CD4-positive, CD25-positive, alpha-beta regulatory T cell (primary cell): ENCODE data around the gene NPHP3. TPM values are rescaled to one million over a fixed set of nuclear protein-coding genes. Genes with fewer than 3 reads are reported as not detected.
A peak's percentile ranks its signal among the peaks of the same experiment; 100 is the strongest.
"Not testable (repeated sequence)": the region's sequence is repeated elsewhere in the genome, so short reads cannot be mapped to it uniquely, and the experiment has no call there.

ENCODE experiments used
- ATAC-seq, 2 donors: fragments of 150-1000 bp; cut with Tn5 transposase; one replicate each; pipeline ENCODE4 v1.10.0; 2021; ENCODE audit warnings: low read depth in 2 of 2, moderate number of reproducible peaks in 2 of 2, moderate library complexity in 1 of 2
- DNase-seq, 3 donors: peaks; one replicate each; pipeline versions ENCODE4 v3.0.0 to v3.0.0-alpha.2; 2012 to 2022; ENCODE audit warnings: mixed read lengths in 1 of 3
- H3K27ac ChIP-seq: one replicate; pipeline ENCODE4 v1.7.0; 2013; ENCODE audit warnings: mild to moderate bottlenecking, low read length; ENCODE audit not compliant: insufficient read depth, poor library complexity, severe bottlenecking
- H3K27me3 ChIP-seq: one replicate; pipeline ENCODE4 v1.7.0; 2013; ENCODE audit warnings: low read length; ENCODE audit not compliant: control insufficient read depth, insufficient read depth
- H3K36me3 ChIP-seq: one replicate; pipeline ENCODE4 v1.7.0; 2013; ENCODE audit warnings: mild to moderate bottlenecking, low read length, moderate library complexity; ENCODE audit not compliant: control insufficient read depth, insufficient read depth
- H3K4me1 ChIP-seq: 2 replicates; pipeline ENCODE4 v1.7.0; 2013; ENCODE audit warnings: mild to moderate bottlenecking, low read length; ENCODE audit not compliant: insufficient read depth, control insufficient read depth, poor library complexity, severe bottlenecking
- H3K4me3 ChIP-seq: one replicate; pipeline ENCODE4 v1.7.0; 2013; ENCODE audit warnings: low read depth, mild to moderate bottlenecking, low read length, moderate library complexity
- H3K9me3 ChIP-seq, 2 experiments: 1 replicate in 1 of 2; 2 replicates in 1 of 2; pipeline ENCODE4 v1.7.0; 2013; ENCODE audit warnings: low read length in 2 of 2, mild to moderate bottlenecking in 1 of 2, moderate library complexity in 1 of 2; ENCODE audit not compliant: control insufficient read depth in 2 of 2
- H3K27ac Mint-ChIP-seq, 3 donors: one replicate each; pipeline ENCODE4 v1.8.0; 2020 to 2022; ENCODE audit warnings: mild to moderate bottlenecking in 3 of 3, mixed read lengths in 3 of 3, moderate library complexity in 2 of 3
- H3K27me3 Mint-ChIP-seq: one replicate; pipeline ENCODE4 v1.8.0; 2022; ENCODE audit warnings: mild to moderate bottlenecking, mixed read lengths
- H3K36me3 Mint-ChIP-seq: one replicate; pipeline ENCODE4 v1.8.0; 2020; ENCODE audit warnings: mixed read lengths
- H3K4me1 Mint-ChIP-seq, 4 donors: one replicate each; pipeline ENCODE4 v1.8.0; 2020 to 2022; ENCODE audit warnings: mixed read lengths in 4 of 4, mild to moderate bottlenecking in 1 of 4
- H3K4me3 Mint-ChIP-seq, 4 donors: one replicate each; pipeline ENCODE4 v1.8.0; 2020 to 2022; ENCODE audit warnings: mild to moderate bottlenecking in 4 of 4, mixed read lengths in 4 of 4, moderate library complexity in 3 of 4
- H3K9me3 Mint-ChIP-seq, 7 donors: one replicate each; pipeline ENCODE4 v1.8.0; 2020 to 2022; ENCODE audit warnings: mixed read lengths in 7 of 7, mild to moderate bottlenecking in 3 of 7, moderate library complexity in 2 of 7
- polyA plus RNA-seq, 4 donors: library from polyadenylated mRNA; unstranded; fragments of 300-500 nt; fragmentation: Illumina TruSeq; gene quantifications; one replicate each; pipeline ENCODE4 v1.2.3, GENCODE V29; 2021
- total RNA-seq: library from RNA; stranded (reverse); gene quantifications from one replicate; pipeline ENCODE4 v1.2.3, GENCODE V29; 2022

The NPHP3 gene
- total and polyA plus RNA-seq, 5 donors from 2014 or later: 2.0 to 33.0 (median 6.5) TPM

DNA sequence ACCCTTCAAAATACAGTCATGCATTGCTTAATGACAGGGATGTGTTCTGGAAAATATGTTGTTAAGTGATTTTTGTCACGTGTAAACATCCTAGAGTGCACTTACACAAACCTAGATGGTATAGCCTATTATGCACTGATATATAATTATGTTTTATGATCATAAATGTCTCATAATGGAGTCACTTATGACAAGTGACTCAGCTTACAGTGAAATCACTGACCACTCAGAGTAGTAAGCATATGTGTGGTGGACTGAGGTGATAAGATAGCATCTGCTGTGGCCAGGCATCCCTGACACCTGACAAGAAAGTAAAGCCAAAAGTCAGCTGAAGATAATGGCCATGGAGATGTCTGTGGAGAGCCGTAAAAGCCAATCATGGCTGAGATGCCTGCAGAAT lies 68.0 kb downstream of the NPHP3 start:
- no peak overlapping the region for H3K4me3 Mint-ChIP-seq
- no peaks in the 10 kb centered on the region for H3K27me3 ChIP-seq
- no peak for ATAC-seq
- no peaks in the 10 kb centered on the region for H3K9me3 Mint-ChIP-seq
- H3K4me1 ChIP-seq: peaks cover 10% of the 10 kb centered on the region
- DNase-seq: no peak
- H3K27ac ChIP-seq: no peak overlapping the region
- H3K36me3 ChIP-seq: no peaks in the 10 kb centered on the region
- no peak overlapping the region for H3K4me3 ChIP-seq
- H3K4me1 Mint-ChIP-seq: peaks cover 21 to 32% (median 22%) of the 10 kb centered on the region in 4 donors
- H3K27me3 Mint-ChIP-seq: no peaks in the 10 kb centered on the region
- no peaks in the 10 kb centered on the region for H3K9me3 ChIP-seq
- H3K27ac Mint-ChIP-seq: no peak overlapping the region
- H3K36me3 Mint-ChIP-seq: peaks cover 6% of the 10 kb centered on the region

- Mint-ChIP-seq H3K9me3 (no peaks in the 10 kb centered on the region), H3K4me3 (no peak overlapping the region), H3K27me3 (no peaks in the 10 kb centered on the region), H3K27ac (no peak overlapping the region), H3K4me1 (peaks cover 9 to 17% (median 15%) of the 10 kb centered on the region in 4 donors), H3K36me3 (peaks cover 6% of the 10 kb centered on the region)
- Histone ChIP-seq H3K4me1 (no peaks in the 10 kb centered on the region), H3K27ac (no peak overlapping the region), H3K4me3 (no peak overlapping the region), H3K9me3 (no peaks in the 10 kb centered on the region), H3K27me3 (no peaks in the 10 kb centered on the region), H3K36me3 (no peaks in the 10 kb centered on the region)
- DNase-seq (no peak), ATAC-seq (no peak)
These were observed 69.5 kb downstream of the NPHP3 start for GRCh38 chr3:132652640-132653270.

GRCh38 chr3:132650153-132650552 lies 72.1 kb downstream of the NPHP3 start:
- no peaks in the 10 kb centered on the region for H3K9me3 Mint-ChIP-seq
- no peaks in the 10 kb centered on the region for H3K27me3 Mint-ChIP-seq
- H3K4me3 ChIP-seq: no peak overlapping the region
- no peaks in the 10 kb centered on the region for H3K36me3 ChIP-seq
- no peak for DNase-seq
- H3K27me3 ChIP-seq: no peaks in the 10 kb centered on the region
- no peaks in the 10 kb centered on the region for H3K9me3 ChIP-seq
- H3K4me1 Mint-ChIP-seq: peaks cover under 1 to 16% (median 5%) of the 10 kb centered on the region in 4 donors
- H3K36me3 Mint-ChIP-seq: peaks cover 2% of the 10 kb centered on the region
- peak overlapping the region in 1 of 4 donors; percentile 53 for H3K4me3 Mint-ChIP-seq
- H3K27ac Mint-ChIP-seq: no peak overlapping the region
- H3K27ac ChIP-seq: no peak overlapping the region
- ATAC-seq: no peak
- H3K4me1 ChIP-seq: no peaks in the 10 kb centered on the region

GRCh38 chr3:132645058-132645457 lies 77.2 kb downstream of the NPHP3 start:
- Histone ChIP-seq H3K9me3 (no peaks in the 10 kb centered on the region), H3K4me1 (no peaks in the 10 kb centered on the region), H3K36me3 (peaks cover 4% of the 10 kb centered on the region), H3K27me3 (no peaks in the 10 kb centered on the region), H3K27ac (no peak overlapping the region), H3K4me3 (no peak overlapping the region)
- ATAC-seq (no peak), DNase-seq (no peak)
- Mint-ChIP-seq H3K27me3 (no peaks in the 10 kb centered on the region), H3K4me3 (no peak overlapping the region), H3K27ac (peak overlapping the region in 1 of 3 donors; percentile 54), H3K9me3 (no peaks in the 10 kb centered on the region), H3K4me1 (peaks cover 0 to 13% (median 7%) of the 10 kb centered on the region in 4 donors), H3K36me3 (peaks cover 3% of the 10 kb centered on the region)

- Mint-ChIP-seq H3K4me1 (peaks cover 0 to 13% (median 7%) of the 10 kb centered on the region in 4 donors), H3K27me3 (no peaks in the 10 kb centered on the region), H3K4me3 (no peak overlapping the region), H3K36me3 (peaks cover 17% of the 10 kb centered on the region), H3K27ac (peak overlapping the region in 1 of 3 donors; percentile 56), H3K9me3 (no peaks in the 10 kb centered on the region)
- H3K4me3 ChIP-seq: no peak overlapping the region
- ATAC-seq (no peak), DNase-seq (no peak)
- peaks cover 16% of the 10 kb centered on the region for H3K36me3 ChIP-seq
- H3K9me3 ChIP-seq: no peaks in the 10 kb centered on the region
- H3K27me3 ChIP-seq: no peaks in the 10 kb centered on the region
- no peak overlapping the region for H3K27ac ChIP-seq
- H3K4me1 ChIP-seq: no peaks in the 10 kb centered on the region
These were observed 78.8 kb downstream of the NPHP3 start for GRCh38 chr3:132643366-132643765.

- no peak for DNase-seq
- no peak overlapping the region for H3K27ac ChIP-seq
- Mint-ChIP-seq H3K36me3 (peaks cover 17% of the 10 kb centered on the region), H3K4me1 (peaks cover 0 to 10% (median 6%) of the 10 kb centered on the region in 4 donors), H3K27ac (no peak overlapping the region), H3K4me3 (no peak overlapping the region), H3K27me3 (no peaks in the 10 kb centered on the region), H3K9me3 (no peaks in the 10 kb centered on the region)
- no peak for ATAC-seq
- H3K27me3 ChIP-seq: no peaks in the 10 kb centered on the region
- peaks cover 22% of the 10 kb centered on the region for H3K36me3 ChIP-seq
- H3K9me3 ChIP-seq: no peaks in the 10 kb centered on the region
- H3K4me1 ChIP-seq: no peaks in the 10 kb centered on the region
- no peak overlapping the region for H3K4me3 ChIP-seq
These were observed 79.7 kb downstream of the NPHP3 start for GRCh38 chr3:132642539-132642847.

DNA sequence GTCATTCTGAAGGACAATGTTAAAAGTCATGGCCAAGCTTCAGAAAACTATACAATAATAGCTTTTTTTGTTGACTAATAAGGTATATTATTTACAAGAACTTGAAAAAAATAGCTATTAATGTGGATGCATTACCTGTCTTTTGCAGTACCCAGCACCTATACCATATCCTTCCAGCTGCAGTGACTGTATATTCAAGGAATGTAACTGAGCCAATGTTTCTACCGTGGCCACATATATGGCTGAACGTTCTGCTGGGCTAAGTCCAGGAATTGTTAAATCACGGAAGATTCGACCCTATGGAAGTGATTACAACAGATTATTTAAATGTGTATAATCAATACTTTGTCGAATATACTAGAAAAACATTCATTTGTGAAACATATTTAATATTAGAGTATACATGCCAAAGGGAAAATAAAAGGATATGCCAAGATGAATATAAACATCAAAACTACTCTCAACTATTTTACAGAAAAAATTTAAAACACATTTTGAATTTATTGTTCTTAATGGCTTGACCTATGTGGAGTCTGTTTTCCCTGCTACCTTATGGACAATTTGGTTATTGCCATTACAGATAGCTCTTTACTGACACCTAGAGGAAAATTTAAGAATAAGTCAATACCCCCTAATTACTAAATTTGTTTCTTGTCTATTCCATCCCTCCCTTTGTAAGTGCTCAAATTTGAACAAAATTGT lies 80.2 kb downstream of the NPHP3 start:
- Histone ChIP-seq H3K27me3 (no peaks in the 10 kb centered on the region), H3K4me3 (no peak overlapping the region), H3K9me3 (no peaks in the 10 kb centered on the region), H3K36me3 (peaks cover 25% of the 10 kb centered on the region), H3K27ac (no peak overlapping the region), H3K4me1 (no peaks in the 10 kb centered on the region)
- no peak overlapping the region for H3K27ac Mint-ChIP-seq
- H3K36me3 Mint-ChIP-seq: peaks cover 17% of the 10 kb centered on the region
- DNase-seq (peak in 2 of 3 donors; percentile 42 to 62), ATAC-seq (no peak)
- no peak overlapping the region for H3K4me3 Mint-ChIP-seq
- H3K27me3 Mint-ChIP-seq: no peaks in the 10 kb centered on the region
- no peaks in the 10 kb centered on the region for H3K9me3 Mint-ChIP-seq
- peaks cover 0 to 10% (median 3%) of the 10 kb centered on the region in 4 donors for H3K4me1 Mint-ChIP-seq

DNA sequence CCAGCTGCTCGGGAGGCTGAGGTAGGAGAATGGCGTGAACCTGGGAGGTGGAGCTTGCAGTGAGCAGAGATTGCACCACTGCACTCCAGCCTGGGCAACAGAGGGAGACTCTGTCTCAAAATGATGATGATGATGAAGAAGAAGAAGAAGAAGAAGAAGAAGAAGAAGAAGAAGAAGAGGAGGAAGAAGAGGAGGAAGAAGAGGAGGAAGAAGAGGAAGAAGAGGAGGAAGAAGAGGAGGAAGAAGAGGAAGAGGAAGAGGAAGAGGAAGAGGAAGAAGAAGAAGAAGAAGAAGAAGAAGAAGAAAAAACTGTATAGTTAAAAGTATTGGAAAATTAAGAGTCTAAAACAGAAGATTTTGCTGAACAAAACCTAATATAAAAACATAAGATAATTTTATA lies 80.8 kb downstream of the NPHP3 start:
- H3K27me3 ChIP-seq, DNase-seq, H3K27ac ChIP-seq, H3K4me1 Mint-ChIP-seq, H3K9me3 Mint-ChIP-seq, H3K4me1 ChIP-seq, H3K4me3 Mint-ChIP-seq, H3K9me3 ChIP-seq, H3K4me3 ChIP-seq, H3K27me3 Mint-ChIP-seq, H3K27ac Mint-ChIP-seq, ATAC-seq: not testable (repeated sequence)
- H3K36me3 ChIP-seq: peaks cover 25% of the 10 kb centered on the region
- H3K36me3 Mint-ChIP-seq: peaks cover 22% of the 10 kb centered on the region
